Neutrophil (primary cell): Measurements from ENCODE around the gene PDE5A.
"Not testable (repeated sequence)": the region's sequence is repeated elsewhere in the genome, so short reads cannot be mapped to it uniquely, and the experiment has no call there.

Experiments
- H3K27ac ChIP-seq: fragments of 200-600 bp; sonication (generic); 2 replicates; pipeline ENCODE4 v1.5.1; 2016; ENCODE audit warnings: mild to moderate bottlenecking, moderate library complexity
- H3K27me3 ChIP-seq: fragments of 200-600 bp; sonication (generic); 2 replicates; pipeline ENCODE4 v1.6.0; 2016; ENCODE audit warnings: mild to moderate bottlenecking
- H3K36me3 ChIP-seq: fragments of 200-600 bp; sonication (generic); 2 replicates; pipeline ENCODE4 v1.5.1; 2017
- H3K4me1 ChIP-seq, 2 experiments: fragments of 200-600 bp in 1 of 2; sonication (generic) in 1 of 2; 1 replicate in 1 of 2; 2 replicates in 1 of 2; pipeline versions ENCODE4 v1.5.1 to v1.6.1; 2013 to 2016; ENCODE audit warnings: low read depth in 1 of 2, low read length in 1 of 2, mild to moderate bottlenecking in 1 of 2, moderate library complexity in 1 of 2; ENCODE audit not compliant: control insufficient read depth in 1 of 2, insufficient read depth in 1 of 2
- H3K4me3 ChIP-seq, 2 experiments: fragments of 200-600 bp in 1 of 2; sonication (generic) in 1 of 2; 1 replicate in 1 of 2; 2 replicates in 1 of 2; pipeline ENCODE4 v1.5.1; 2013 to 2016; ENCODE audit warnings: low read depth in 1 of 2, low read length in 1 of 2, mild to moderate bottlenecking in 1 of 2, moderate library complexity in 1 of 2
- H3K9me3 ChIP-seq: fragments of 200-600 bp; sonication (generic); 2 replicates; pipeline ENCODE4 v1.5.1; 2016
- CTCF ChIP-seq: fragments of 200-600 bp; sonication (generic); IDR thresholded peaks from 2 replicates; pipeline ENCODE4 v1.5.1; 2016; ENCODE audit warnings: antibody characterized with exemption

PDE5A gene

GRCh38 chr4:119646347-119647071, 17.9 kb upstream of the PDE5A start:
- Histone ChIP-seq H3K27me3 (no peaks in the 10 kb centered on the region), H3K4me1 (no peaks in the 10 kb centered on the region), H3K4me3 (no peak overlapping the region), H3K36me3 (no peaks in the 10 kb centered on the region), H3K27ac (no peak overlapping the region), H3K9me3 (no peaks in the 10 kb centered on the region)
- no peak for TF ChIP-seq CTCF

DNA sequence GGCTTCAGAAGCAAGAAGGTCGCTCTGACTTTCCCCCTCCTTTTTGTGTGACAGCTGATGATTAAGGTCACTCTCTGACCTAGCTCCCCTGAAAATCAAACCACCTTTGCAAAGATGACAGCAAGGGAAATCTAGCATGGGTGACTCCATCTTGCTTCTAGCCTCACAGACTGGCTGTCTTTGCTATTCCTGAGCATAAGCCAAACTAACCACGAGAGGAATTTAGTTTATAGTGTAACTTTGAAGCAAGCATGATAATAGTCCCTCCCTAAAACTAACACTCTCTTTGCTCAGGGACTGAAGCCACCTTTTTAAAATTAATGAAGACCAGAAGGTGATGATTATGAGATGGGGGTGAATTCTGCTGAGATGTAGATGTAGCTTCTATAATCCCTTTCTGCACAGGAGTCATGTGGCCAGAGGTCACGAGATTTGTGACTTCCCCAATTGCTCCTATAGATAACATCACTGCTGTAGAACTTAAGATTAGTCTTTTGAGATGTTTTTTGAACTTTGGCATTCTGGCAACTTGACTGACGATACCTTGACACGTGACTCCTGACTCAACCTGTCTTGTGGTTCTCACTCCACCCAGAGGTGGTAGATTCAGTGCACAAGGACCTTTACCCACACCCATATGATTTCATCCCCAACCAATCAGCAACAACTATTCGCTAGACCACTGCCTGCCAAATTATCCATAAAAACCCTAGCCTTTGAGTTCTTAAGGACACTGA, 14.9 kb upstream of the PDE5A start:
- Histone ChIP-seq H3K27ac (no peak overlapping the region), H3K4me1 (no peaks in the 10 kb centered on the region)
- no peak for TF ChIP-seq CTCF

GRCh38 chr4:119641765-119642164, 13.2 kb upstream of the PDE5A start:
- Histone ChIP-seq H3K36me3 (no peaks in the 10 kb centered on the region), H3K4me1 (no peaks in the 10 kb centered on the region), H3K9me3 (no peaks in the 10 kb centered on the region), H3K27ac (no peak overlapping the region), H3K4me3 (no peak overlapping the region), H3K27me3 (peaks cover 5% of the 10 kb centered on the region)
- TF ChIP-seq CTCF: no peak

More for the DNA sequence above, 14.9 kb upstream of the PDE5A start:
- H3K9me3 ChIP-seq: no peaks in the 10 kb centered on the region
- H3K27me3 ChIP-seq: peaks cover 3% of the 10 kb centered on the region
- no peaks in the 10 kb centered on the region for H3K36me3 ChIP-seq
- H3K4me3 ChIP-seq: no peak overlapping the region

DNA sequence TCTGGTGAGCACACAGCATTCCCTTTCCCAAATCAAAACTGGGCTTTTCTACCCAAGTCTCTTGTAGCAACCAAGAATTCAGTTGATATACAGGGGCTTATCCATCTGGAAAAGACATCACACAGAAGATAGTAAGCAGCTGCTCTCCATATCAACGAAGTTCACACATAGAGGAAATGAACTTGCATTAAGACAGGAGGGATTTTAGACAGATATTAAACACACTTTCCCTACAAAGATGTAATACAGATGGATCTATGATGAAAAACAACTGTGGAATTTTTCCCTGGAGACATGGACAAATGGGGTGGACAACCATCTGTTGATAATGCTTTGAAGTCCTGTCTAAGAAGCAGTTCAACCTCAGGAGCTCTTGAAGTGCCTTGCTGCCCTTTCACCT, 9.8 kb upstream of the PDE5A start:
- no peaks in the 10 kb centered on the region for H3K9me3 ChIP-seq
- no peaks in the 10 kb centered on the region for H3K36me3 ChIP-seq
- H3K27me3 ChIP-seq: peaks cover 26% of the 10 kb centered on the region
- TF ChIP-seq CTCF: no peak
- no peak overlapping the region for H3K4me3 ChIP-seq
- H3K4me1 ChIP-seq: no peaks in the 10 kb centered on the region
- no peak overlapping the region for H3K27ac ChIP-seq

GRCh38 chr4:119636851-119637250, 8.2 kb upstream of the PDE5A start:
- H3K9me3 ChIP-seq, H3K4me3 ChIP-seq: not testable (repeated sequence)
- H3K27me3 ChIP-seq: peaks cover 41% of the 10 kb centered on the region

GRCh38 chr4:119632216-119632615, 3.6 kb upstream of the PDE5A start:
- no peaks in the 10 kb centered on the region for H3K36me3 ChIP-seq
- no peak overlapping the region for H3K4me3 ChIP-seq
- H3K27ac ChIP-seq: no peak overlapping the region
- H3K27me3 ChIP-seq: peaks cover 82% of the 10 kb centered on the region
- no peak for TF ChIP-seq CTCF
- no peaks in the 10 kb centered on the region for H3K9me3 ChIP-seq
- peaks cover 18 to 22% of the 10 kb centered on the region in 2 experiments for H3K4me1 ChIP-seq

More at GRCh38 chr4:119636851-119637250, 8.2 kb upstream of the PDE5A start:
- H3K36me3 ChIP-seq, H3K4me1 ChIP-seq, H3K27ac ChIP-seq: not testable (repeated sequence)
